Activated CD8-positive, alpha-beta memory T cell treated with anti-CD3 and anti-CD28 coated beads, Interleukin-2, amount 50 U/mL, for 4 hours (primary cell): ENCODE results near the gene AGPAT4.

Experiments
- DNase-seq: peaks from one replicate; pipeline ENCODE4 v3.0.0-alpha.2; 2020

Gene AGPAT4

DNA sequence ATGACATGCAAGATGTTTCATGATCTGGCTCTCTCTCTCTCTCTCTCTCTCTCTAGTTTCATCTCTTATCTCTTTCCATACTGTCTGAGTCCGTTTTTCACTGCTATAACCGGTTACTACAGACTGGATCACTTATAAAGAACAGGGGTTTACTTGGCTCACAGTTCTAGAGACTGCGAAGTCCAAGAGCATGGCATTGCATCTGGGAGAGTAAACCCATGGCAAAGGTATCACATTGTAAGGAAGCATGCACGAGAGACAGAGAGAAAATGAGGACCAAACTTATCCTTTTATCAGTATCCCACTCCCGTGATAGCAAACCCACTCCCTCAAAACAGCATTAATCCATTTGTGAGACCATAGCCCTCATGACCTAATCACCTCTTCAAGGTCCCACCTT lies 7.2 kb upstream of the AGPAT4 start:
- DNase-seq = no peak

DNA sequence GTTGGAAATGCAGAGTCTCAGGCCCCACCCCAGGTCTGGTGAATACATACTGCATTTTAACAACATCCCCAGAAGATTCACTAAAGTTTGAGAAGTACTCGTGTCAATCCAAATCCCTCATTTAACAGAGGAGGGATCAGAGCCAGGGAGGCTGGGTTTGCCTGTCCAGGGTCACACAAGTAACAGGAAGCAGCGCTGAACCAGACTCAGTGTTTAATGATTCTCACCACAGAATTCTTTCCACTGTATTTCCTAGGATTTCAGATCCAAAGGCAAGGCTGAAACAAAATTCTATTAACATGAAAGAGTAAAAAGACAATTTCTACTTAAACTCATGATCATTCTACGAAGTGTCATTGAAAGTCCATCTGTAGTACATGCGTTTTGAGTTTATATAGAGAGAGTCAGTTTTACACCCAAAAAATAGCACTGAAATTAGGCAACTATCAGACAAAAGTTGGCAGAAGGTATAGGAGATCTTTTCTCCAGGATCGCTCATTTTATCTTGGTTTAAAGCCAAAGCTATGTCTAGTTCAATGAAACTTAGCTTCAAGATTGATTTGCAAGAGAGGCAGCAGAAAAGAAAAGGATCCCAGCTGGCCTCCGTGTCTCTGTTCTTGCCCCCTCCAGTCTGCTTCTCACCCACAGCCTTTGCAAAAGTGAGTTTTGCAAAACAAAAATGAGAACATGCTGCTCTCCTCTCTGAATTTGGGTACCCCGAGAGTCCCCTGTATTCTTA lies 6.0 kb upstream of the AGPAT4 start:
- no peak for DNase-seq

DNA sequence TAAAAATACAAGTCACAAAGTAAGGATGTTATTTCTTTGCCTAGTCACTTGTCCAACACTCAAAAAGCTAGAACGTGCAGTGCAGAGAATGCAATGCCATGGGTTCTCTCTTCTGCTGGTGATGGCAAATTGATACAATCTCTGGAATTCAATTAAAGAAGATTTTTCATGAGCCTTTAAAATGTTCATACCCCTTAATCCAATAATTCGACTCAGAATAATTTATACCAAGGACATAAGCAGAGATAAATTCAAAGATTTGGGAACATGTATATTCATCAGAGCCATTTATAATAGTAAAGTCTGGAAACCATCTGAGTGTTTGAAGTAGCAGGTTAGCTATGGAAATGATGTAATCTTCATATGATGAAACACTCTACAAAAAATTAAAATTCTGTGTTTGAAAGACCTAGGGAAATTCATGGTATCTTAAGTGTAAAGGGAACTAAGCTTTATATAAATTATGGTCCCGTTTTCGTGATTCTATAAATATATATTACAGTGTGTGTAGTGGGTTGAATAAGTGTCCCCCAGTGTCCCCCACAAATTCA lies 2.8 kb upstream of the AGPAT4 start:
- no peak for DNase-seq

DNA sequence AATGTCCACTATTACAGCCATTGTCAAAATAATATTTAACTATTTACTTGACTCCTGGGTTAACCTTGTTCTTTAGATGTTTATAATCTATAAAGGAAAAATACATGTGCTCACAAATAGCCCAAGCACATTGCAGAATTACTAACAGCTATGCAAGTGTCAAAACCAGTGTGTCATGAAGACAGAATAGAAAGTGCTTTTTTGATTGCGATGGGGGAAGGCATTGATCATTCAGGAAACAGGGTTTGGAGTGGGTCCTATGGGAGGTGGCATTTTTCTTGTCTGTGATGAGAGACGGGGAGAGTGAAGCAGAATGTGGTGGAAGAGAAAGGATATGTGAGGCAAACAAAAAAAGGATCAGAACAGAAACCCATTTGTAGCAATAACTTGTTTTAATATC lies 1.0 kb upstream of the AGPAT4 start:
- DNase-seq = no peak

DNA sequence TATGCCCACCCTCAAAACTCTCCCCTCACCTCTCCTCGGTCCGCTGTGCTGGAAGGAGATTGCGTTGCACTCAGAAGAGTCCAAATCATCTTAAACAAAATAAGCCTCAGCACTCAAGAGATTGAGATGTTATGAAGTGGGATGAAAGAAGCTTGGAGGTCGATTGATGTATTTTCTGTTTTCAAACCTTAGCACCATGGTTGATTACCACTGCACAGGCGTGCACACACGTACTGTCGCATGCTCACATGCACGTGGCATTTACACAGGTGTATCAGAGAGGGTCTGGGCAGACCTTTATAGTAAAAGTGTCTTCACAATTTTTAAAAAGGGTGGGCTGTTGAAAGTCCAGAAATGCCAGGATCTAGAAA lies 612 bp upstream of the AGPAT4 start:
- no peak for DNase-seq

DNA sequence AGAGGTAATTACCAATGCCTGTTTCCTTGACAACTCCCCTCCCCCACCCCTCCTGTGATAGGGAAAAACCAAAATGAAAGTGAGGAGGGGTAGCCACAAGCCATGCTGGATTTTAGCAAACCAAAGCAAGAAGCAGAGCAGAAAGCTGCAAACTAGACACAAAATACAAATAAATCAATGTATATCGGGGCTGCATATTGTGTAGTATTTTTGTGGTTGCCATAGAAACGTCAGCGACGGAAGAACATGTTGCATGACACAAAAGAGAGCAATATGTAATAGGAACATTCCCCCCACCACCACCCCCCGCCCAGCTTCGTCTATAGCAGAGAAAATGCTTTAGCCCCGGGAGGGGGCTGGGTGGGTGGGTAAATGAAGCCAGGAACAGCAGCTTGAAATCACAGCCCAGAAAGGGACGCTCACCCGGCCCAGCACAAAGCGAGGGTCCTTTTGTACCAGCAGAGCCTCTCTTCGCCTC lies 548 bp downstream of the AGPAT4 start:
- DNase-seq = peak; percentile 19

DNA sequence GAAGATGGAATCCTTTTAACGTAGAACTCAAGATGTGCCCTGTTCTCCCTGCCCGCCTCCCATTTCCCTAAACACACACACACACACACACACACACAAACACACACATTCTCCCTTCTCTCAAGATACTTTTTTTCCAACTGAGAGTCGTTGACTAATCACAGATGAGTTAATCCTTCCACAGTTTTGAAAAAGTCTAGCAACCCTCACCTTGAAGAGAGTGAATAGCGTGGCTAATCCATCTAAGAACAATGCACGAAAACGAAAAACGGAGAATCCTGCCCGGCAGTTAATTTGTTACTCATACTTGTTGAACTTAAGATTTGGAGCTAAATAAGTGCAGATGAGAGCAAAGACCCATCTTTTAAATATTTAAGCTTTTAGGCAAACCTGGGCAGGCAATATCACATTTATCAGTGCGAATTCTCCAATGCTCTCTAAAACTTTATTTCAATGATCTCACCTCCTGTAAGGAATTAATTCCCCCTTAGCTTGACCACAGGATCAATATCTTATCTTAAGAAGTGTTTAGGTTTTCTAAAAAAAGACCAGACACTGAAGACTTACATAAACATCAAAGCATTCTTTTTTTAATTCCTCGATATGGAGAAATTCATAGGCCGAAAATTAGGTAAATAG lies 1.1 kb downstream of the AGPAT4 start:
- no peak for DNase-seq

DNA sequence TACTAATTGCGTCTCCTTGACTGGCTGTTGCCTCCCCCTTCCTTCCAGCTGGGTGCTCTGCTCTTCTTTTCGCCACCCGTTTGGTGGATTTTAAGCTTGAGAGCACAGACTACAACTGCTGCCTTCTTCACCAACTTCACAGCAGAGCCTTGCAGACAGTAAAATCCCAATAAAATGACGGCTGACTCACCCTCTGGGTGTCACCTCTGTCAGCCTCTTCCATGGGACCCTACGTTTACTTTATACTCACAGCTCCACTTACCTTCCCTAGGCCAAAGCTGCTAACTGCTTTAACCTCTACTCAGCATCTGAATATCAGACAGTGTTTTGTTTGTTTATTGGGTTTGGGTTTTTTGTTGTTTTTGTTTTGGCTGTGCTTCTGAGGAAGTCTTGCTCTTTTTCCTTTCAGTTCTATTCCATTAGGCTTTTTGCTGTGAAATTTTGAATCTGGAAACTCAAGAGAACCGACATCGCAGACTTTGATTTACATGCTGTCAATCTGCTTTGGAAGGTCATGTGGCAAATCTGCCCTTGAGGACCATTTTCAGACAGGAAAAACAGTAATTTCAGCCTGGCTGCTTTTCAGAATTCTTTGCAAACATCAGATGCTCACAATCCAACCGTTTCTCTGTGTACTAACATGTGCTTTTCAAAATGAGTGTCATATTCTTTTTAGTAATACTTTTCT lies 2.4 kb downstream of the AGPAT4 start:
- no peak for DNase-seq

DNA sequence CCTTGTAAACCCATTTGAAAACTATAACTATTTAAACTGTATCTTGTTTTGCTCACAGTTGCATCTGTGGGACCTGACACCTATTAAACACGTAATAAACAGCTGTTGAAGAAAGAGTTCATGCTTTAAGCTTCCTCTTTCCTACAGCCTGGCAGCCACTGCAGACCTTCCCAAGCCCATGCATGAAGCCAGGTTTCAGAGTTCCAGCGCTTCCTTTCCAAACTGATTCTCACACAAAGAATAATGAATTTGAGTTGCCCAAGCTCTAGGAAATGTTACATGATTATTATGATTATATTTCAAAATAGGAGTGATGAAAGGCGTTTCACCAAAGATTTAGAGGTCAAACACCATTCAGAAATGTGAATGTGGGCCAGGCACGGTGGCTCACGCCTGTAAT lies 3.7 kb downstream of the AGPAT4 start:
- no peak for DNase-seq

DNA sequence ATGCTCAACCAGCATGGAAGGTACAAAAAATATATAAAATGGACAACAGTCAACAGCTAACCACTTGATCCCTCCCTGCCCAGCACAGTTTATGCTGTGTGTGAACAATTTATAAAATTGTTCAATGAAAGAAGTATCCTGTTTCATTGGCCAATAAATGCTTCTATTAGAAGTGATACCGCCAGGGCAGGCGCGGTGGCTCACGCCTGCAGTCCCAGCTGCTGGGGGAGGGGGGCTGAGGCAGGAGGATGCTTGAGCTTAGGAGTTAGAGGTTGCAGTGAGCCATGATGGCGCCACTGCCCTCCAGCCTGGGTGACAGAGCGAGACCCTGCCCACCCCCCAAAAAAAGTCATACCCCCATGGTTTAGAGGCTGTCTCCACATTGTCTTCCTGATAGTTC lies 4.6 kb downstream of the AGPAT4 start:
- DNase-seq = no peak

DNA sequence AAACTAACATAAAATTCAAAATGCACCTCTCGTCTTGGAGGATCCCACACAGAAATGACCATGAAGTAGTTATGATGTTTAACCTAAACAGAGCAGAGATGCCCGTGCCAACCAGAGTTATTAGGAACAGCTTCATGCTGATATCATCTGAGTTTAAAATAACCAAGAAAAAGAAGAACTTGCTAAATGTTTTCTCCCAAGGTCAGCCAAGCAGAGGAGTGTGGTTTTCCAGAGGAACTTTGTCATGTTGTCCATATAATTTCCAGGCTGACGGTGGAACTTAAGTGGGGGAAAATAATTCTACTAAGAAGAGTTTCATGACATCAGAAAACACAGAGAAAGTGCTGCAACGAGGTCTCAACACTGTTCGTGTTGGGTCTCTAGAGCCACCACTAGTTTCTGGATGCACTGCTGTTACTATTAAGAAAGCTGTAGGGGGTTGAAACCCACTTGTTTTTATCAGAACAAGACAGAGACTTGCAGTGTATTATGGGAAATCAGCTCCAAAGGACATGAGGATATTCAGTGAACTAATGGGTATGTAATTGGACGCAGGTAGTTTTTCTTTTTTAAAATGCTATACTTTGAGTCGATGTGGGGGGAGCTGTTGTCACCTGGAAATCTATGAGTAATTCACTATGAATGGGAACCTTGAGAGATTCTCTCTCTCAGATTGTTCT lies 5.2 kb downstream of the AGPAT4 start:
- no peak for DNase-seq

DNA sequence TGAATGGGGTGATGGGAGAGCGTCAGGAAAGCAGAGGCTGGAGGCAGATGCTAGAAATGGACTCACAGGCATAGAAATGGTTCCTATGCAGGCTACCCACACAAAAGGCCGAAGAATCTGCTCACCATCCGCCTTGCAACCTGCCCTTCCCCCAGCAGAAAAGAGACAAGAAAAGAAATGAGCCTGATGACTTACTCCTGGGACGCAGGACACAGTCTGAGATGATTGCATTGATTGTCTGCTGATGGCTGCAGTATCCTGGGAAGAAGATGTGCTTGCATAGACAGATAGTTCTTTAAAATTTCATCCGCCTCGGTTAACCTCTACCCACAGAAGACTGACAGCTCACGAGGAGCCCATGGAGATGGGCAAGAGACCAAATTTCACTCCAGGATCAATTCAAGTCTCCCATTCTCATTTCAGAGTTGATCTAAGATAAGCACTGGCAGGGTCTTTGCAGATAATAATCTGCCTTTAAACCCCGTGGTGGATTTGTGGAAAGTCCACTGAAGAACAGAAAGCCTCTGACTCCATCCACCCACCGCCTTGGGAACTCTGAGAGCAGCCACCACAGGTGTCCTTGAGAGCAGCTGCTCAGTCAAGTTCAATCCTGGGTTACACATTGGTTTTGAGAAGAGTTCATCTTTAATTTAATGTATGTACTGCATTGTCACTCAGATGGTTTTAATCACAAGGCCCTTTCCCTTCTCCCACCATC lies 7.2 kb downstream of the AGPAT4 start:
- DNase-seq = no peak

DNA sequence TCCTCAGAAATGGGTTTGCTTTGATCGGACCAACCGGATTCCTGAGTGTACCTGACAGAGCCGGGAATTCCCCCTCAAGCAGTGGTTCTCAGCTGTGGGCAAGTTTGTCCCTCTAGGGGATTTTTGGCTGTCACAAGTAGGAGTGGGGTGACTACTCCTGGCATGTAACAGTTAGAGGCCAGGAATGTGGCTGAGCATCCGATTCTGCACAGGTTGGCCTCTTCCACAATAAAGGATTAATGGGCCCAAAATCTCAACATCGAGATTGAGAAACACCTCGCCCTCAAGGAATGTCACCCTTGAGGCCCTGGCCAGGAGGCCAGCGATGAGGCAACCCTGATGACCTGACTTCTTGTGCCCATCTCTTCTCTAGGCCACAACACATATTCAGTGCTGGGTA lies 7.9 kb downstream of the AGPAT4 start:
- DNase-seq = no peak

DNA sequence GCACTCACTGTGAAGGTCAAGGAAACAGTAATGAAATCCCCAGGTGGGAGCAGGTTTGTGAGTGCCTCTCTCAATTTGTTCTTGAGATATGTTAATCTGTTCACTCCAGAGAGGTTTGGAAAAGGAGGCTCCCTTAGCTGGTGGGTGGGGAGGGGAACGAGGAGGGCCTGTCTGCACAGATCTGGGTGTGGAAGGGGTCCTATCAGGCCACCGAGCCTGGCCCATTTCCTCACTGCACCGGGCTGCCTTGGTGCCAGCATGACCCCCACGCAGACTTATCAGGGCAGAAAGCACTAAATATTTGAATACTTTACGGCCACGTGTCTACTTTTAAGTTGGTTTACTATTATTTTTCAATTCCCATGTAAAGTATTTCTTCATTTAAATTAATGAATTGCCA lies 8.3 kb downstream of the AGPAT4 start:
- DNase-seq = no peak

DNA sequence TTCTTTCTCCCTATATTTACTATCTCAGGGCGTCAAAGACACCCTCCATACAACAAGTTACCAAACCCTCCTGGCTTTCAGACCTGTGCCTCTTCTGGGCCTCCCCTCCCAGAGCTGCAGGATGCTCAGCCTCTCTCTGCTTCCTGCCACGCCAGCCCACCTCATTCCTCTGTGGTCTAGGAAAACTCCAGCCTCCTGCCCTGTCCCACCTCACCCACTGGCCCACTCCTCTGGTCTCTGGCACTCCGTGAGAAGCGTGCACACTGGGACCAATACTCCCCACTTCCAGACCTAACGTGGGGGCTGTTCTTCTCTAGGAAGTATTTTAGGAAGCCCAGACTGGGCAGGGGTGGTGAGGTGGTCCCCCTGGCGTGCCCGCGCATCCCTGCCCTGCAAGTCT lies 9.7 kb downstream of the AGPAT4 start:
- no peak for DNase-seq

DNA sequence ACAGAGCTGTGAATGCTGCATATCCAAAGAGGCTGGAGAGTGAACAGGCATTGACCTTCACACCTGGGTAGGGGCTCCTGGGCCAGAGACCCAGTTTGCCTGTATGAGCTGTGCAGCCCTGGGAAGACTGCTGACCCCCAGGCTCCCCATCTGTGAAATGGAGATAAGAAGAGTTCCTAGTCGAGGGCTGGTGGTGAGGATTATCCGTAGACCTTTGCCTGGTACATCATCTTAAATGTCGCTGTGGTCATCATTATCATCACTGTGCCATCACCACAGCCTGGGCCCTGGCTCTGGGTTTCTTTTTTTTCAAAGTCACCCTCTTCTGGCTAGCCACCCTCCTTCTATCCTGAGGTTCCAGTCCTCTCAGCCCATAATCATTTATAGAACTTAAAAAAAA lies 12.0 kb downstream of the AGPAT4 start:
- DNase-seq = no peak

DNA sequence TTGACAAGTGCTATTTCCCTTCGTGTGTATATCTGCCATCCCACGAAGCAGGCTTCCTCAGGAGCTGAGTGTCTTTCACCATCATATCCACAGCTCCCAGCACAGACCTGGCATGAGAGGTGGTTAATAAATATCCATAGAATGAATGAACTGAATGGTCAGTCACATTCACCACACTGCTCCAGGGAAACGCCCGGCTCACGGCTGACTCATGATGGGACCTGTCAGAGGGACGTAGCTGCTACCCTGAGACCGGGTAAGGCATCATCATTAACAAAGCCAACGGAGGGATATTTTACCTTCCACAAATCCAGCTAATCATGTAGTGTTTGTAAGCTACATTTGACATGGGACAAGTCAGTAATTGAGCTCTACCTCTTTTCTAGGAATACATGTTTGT lies 12.5 kb downstream of the AGPAT4 start:
- no peak for DNase-seq

DNA sequence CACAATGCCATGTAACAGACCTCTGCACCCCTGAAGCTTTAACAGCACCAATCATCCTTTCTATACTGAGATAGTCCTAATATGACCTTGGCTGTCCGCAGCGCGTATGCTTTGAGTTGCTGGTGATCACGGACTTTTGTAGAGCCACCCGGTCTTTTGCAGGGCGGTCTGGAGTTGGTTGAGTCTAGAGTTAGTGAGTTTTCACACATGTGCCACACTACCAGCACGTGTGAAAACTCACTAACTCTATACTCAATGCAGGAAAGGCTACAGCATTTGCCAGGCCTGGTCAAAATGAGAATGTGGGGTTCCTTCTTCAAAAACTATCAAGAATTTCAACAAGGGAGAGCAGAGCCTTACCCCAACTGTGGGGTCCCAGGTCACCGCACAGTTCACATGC lies 14.6 kb downstream of the AGPAT4 start:
- no peak for DNase-seq

DNA sequence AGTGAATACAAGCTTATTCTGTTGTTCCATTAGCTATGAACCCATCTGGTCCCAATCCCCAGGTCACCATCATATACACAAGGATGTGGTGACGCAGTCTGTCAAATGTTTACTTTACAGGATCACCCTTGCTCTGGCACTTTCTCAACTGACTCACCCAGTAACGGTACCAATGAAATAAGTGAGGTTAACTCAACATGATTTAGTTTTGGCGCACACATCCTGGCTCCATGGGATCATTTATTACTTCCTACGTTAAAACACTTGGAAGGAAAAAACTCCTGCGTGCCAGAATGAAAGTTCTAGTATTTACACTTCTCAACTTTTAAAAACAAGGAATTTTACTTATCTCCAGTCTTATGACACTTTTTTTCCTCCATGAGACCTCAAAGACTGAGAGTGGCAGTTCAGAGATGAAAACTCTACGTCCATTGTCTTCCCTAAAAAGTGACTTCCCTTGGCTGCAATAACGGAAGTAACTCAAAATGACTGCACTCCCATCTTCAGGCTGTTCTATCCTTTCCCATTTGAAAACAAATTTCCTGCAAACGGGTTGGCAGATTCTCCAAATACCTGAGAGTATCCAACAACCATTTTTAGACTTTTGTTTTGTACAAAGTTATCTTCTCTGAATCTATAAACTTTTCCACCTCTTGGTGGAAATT lies 15.9 kb downstream of the AGPAT4 start:
- DNase-seq = no peak

DNA sequence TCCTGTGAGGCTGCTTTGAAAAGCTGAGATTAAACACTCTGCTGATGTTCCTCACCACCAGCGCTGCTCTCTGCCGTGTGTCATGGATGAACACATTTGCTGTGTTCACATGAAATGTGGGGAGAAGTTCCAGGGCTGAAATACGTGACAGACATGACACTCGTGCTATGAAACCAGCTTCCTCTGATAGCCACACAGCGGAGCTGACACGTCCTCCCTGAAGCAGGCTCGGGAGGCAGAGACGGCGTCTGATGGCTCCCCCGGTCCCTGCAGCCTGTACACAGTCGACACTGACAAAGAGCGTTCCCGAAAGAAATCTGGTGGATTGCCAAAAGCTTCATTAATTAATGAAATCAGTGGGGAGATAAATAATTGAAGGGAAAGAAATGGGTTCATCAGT lies 17.5 kb downstream of the AGPAT4 start:
- no peak for DNase-seq

DNA sequence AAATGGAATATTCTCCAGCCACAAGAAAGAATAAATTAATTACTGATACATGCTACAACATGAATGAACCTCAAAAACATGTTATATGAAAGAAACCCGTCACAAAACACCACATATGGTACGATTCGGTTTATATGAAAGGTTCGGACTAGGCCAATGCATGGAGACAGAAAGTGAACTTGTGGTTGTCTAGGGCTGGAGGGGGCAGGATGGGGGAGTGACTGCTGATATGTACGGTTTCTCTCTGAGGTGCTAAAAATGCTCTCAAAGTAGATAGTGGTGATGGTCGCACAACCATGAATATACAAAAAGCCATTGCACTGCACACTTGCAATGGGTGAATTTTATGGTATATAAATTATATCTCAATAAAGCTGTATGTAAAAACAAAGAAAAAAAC lies 18.3 kb downstream of the AGPAT4 start:
- no peak for DNase-seq
